Neural cell (in vitro differentiated cells): ENCODE results near the gene SLC25A22. TPM values are rescaled to one million over a fixed set of nuclear protein-coding genes. Genes with fewer than 3 reads are reported as not detected.
A peak's percentile ranks its signal among the peaks of the same experiment; 100 is the strongest.

Experiments used
- H2AFZ ChIP-seq: fragments of 200-600, 300-800 bp; sonication (generic), shearing (Covaris generic); 2 replicates; pipeline ENCODE4 v1.6.0; 2014; ENCODE audit warnings: low read depth, mild to moderate bottlenecking, antibody characterized with exemption, low read length, moderate library complexity
- H3F3A ChIP-seq: fragments of 200-600 bp; shearing (Covaris generic); 2 replicates; pipeline ENCODE4 v1.6.1; 2016; ENCODE audit warnings: mild to moderate bottlenecking, moderate library complexity, mixed read lengths, antibody characterized with exemption, low read length; ENCODE audit not compliant: insufficient read depth, poor library complexity, severe bottlenecking
- H3K27ac ChIP-seq: fragments of 200-600, 300-800 bp; sonication (generic), shearing (Covaris generic); 2 replicates; pipeline ENCODE4 v1.5.1; 2014; ENCODE audit warnings: mild to moderate bottlenecking, low read length, moderate library complexity
- H3K27me3 ChIP-seq: fragments of 300-800, 200-600 bp; sonication (generic), shearing (Covaris generic); 2 replicates; pipeline ENCODE4 v1.6.0; 2014; ENCODE audit warnings: mild to moderate bottlenecking, low read depth, low read length, moderate library complexity; ENCODE audit not compliant: insufficient read depth
- H3K36me3 ChIP-seq: fragments of 300-800, 200-600 bp; sonication (generic), shearing (Covaris generic); 2 replicates; pipeline ENCODE4 v1.5.1; 2014; ENCODE audit warnings: mild to moderate bottlenecking, antibody characterized with exemption, low read length, moderate library complexity; ENCODE audit not compliant: insufficient read depth
- H3K4me2 ChIP-seq: fragments of 300-800, 200-600 bp; sonication (generic), shearing (Covaris generic); 2 replicates; pipeline ENCODE4 v1.6.0; 2014; ENCODE audit warnings: mild to moderate bottlenecking, low read length
- H3K4me3 ChIP-seq: fragments of 300-800, 200-600 bp; sonication (generic), shearing (Covaris generic); 2 replicates; pipeline ENCODE4 v1.5.1; 2014; ENCODE audit warnings: mild to moderate bottlenecking, low read length, moderate library complexity
- H3K79me2 ChIP-seq: fragments of 200-600 bp; shearing (Covaris generic); replicated peaks from 2 replicates; pipeline ENCODE4 v1.6.0; 2014; ENCODE audit warnings: mild to moderate bottlenecking, low read length, moderate library complexity; ENCODE audit not compliant: insufficient read depth
- H3K9ac ChIP-seq: fragments of 300-800, 200-600 bp; sonication (generic), shearing (Covaris generic); 2 replicates; pipeline ENCODE4 v1.6.1; 2016; ENCODE audit warnings: mild to moderate bottlenecking, low read length, mixed read lengths
- H3K9me2 ChIP-seq: fragments of 200-600 bp; shearing (Covaris generic); 2 replicates; pipeline ENCODE4 v1.6.1; 2016; ENCODE audit warnings: mild to moderate bottlenecking, low read length, mixed read lengths; ENCODE audit not compliant: insufficient read depth
- H3K9me3 ChIP-seq: fragments of 200-600, 300-800 bp; sonication (generic), shearing (Covaris generic); 2 replicates; pipeline ENCODE4 v1.6.1; 2016; ENCODE audit warnings: mild to moderate bottlenecking, mixed run types, low read length, moderate library complexity, mixed read lengths
- H4K20me1 ChIP-seq: fragments of 200-600 bp; shearing (Covaris generic); 2 replicates; pipeline ENCODE4 v1.6.1; 2016; ENCODE audit warnings: mild to moderate bottlenecking, mixed run types; ENCODE audit not compliant: insufficient read depth
- EP300 ChIP-seq: fragments of 450-650 bp; conservative IDR thresholded peaks from 2 replicates; pipeline ENCODE4 v1.6.1; 2014; ENCODE audit warnings: antibody characterized with exemption, mild to moderate bottlenecking, moderate library complexity; ENCODE audit not compliant: poor library complexity, severe bottlenecking
- EZH2 ChIP-seq: fragments of 200-600, 300-800 bp; shearing (Covaris generic), sonication (generic); IDR thresholded peaks from 2 replicates; pipeline ENCODE4 v1.6.1; 2014; ENCODE audit warnings: antibody characterized with exemption, low read length, borderline replicate concordance, mild to moderate bottlenecking; ENCODE audit not compliant: insufficient read depth, poor library complexity, severe bottlenecking
- MXI1 ChIP-seq: fragments of 450-650 bp; conservative IDR thresholded peaks from 2 replicates; pipeline ENCODE4 v1.6.1; 2014; ENCODE audit warnings: antibody characterized with exemption, mild to moderate bottlenecking; ENCODE audit not compliant: poor library complexity, severe bottlenecking
- POLR2AphosphoS5 ChIP-seq: IDR thresholded peaks from 2 replicates; pipeline ENCODE4 v1.6.1; 2012
- RAD21 ChIP-seq: fragments of 450-650 bp; conservative IDR thresholded peaks from 2 replicates; pipeline ENCODE4 v1.6.1; 2014; ENCODE audit warnings: antibody characterized with exemption, mild to moderate bottlenecking, moderate library complexity
- REST ChIP-seq: IDR thresholded peaks from 2 replicates; pipeline ENCODE4 v1.6.1; 2012; ENCODE audit warnings: borderline replicate concordance
- SMC3 ChIP-seq: fragments of 450-650 bp; conservative IDR thresholded peaks from 2 replicates; pipeline ENCODE4 v1.6.1; 2014; ENCODE audit warnings: antibody characterized with exemption, mild to moderate bottlenecking, moderate library complexity; ENCODE audit not compliant: poor library complexity
- TAF1 ChIP-seq: IDR thresholded peaks from 2 replicates; pipeline ENCODE4 v1.6.1; 2012; ENCODE audit warnings: low read depth
- polyA plus RNA-seq: library from polyadenylated mRNA; depleted of rRNA; stranded (reverse); fragments of >200 nt; gene quantifications from 2 replicates; pipeline ENCODE4 v1.2.3, GENCODE V29; 2014
- TF ChIP-seq, protein P1 (sequence below): fragments of 450-650 bp; IDR thresholded peaks from 2 replicates; pipeline ENCODE4 v1.5.1; 2014; ENCODE audit warnings: antibody characterized with exemption, mild to moderate bottlenecking, moderate library complexity; ENCODE audit not compliant: poor library complexity, severe bottlenecking

Gene SLC25A22
- polyA plus RNA-seq, 1 donor from 2014 or later: 40.9 TPM

GRCh38 chr11:765802-766091 is 32.3 kb downstream of the SLC25A22 start:
- no peak for TF ChIP-seq SMC3
- no peak for TF ChIP-seq RAD21
- TF ChIP-seq TAF1: no peak
- TF ChIP-seq REST: no peak
- no peak for TF ChIP-seq EP300
- TF ChIP-seq MXI1: no peak
- no peak for TF ChIP-seq EZH2
- TF ChIP-seq POLR2AphosphoS5: no peak
- TF ChIP-seq, protein P1, sequence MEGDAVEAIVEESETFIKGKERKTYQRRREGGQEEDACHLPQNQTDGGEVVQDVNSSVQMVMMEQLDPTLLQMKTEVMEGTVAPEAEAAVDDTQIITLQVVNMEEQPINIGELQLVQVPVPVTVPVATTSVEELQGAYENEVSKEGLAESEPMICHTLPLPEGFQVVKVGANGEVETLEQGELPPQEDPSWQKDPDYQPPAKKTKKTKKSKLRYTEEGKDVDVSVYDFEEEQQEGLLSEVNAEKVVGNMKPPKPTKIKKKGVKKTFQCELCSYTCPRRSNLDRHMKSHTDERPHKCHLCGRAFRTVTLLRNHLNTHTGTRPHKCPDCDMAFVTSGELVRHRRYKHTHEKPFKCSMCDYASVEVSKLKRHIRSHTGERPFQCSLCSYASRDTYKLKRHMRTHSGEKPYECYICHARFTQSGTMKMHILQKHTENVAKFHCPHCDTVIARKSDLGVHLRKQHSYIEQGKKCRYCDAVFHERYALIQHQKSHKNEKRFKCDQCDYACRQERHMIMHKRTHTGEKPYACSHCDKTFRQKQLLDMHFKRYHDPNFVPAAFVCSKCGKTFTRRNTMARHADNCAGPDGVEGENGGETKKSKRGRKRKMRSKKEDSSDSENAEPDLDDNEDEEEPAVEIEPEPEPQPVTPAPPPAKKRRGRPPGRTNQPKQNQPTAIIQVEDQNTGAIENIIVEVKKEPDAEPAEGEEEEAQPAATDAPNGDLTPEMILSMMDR: no peak
- H3K36me3 ChIP-seq: no peaks in the 10 kb centered on the region
- no peaks in the 10 kb centered on the region for H3K9me2 ChIP-seq
- no peak overlapping the region for H3K4me3 ChIP-seq
- no peak overlapping the region for H3K27ac ChIP-seq
- no peaks in the 10 kb centered on the region for H3K79me2 ChIP-seq
- no peak overlapping the region for H3K9ac ChIP-seq
- no peak overlapping the region for H2AFZ ChIP-seq
- no peaks in the 10 kb centered on the region for H4K20me1 ChIP-seq
- no peaks in the 10 kb centered on the region for H3K27me3 ChIP-seq
- H3K4me2 ChIP-seq: no peak overlapping the region
- H3F3A ChIP-seq: no peaks in the 10 kb centered on the region
- H3K9me3 ChIP-seq: no peaks in the 10 kb centered on the region

DNA sequence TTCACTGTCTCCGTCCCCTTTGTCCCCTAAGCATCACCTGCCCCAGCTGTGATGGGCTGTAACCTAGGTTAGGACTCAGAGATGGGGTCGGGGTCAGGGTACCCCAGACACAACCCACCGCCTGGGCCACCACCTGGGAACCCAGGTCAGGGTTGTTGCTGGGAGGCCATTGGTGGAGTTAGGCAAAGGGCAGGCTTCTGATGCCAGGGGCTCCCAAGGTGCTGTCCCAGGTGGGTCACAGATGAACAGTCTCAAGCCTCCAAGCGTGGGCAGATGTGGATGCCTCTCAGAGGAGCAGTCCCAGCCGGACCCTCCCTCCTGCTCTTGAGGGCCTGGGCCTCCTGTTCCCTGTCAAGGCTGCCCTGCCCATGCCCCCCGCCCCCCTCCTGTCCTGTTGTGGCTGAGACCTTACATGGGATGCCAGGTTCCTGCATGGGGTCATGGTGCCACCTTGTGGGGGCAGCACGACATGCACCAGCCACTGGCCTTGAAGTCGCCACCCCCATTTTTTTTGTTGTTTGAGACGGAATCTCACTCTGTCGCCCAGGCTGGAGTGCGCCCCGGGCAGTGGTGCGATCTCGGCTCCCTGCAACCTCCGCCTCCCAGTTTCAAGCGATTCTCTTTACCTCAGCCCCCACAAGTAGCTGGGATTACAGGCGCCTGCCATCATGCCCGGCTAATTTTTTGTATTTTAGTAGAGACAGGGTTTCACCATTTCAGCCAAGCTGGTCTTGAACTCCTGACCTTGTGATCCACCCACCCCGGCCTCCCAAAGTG is 32.9 kb downstream of the SLC25A22 start:
- TF ChIP-seq TAF1 (no peak), MXI1 (no peak), EP300 (no peak), RAD21 (peak; percentile 63), EZH2 (no peak), SMC3 (peak; percentile 49)
- TF ChIP-seq, protein P1: peak; percentile 64
- Histone ChIP-seq H3K9ac (no peak overlapping the region), H3F3A (no peaks in the 10 kb centered on the region), H3K9me2 (no peaks in the 10 kb centered on the region), H3K36me3 (no peaks in the 10 kb centered on the region), H3K4me3 (no peak overlapping the region), H3K27ac (no peak overlapping the region), H2AFZ (no peak overlapping the region), H4K20me1 (no peaks in the 10 kb centered on the region), H3K9me3 (no peaks in the 10 kb centered on the region), H3K27me3 (no peaks in the 10 kb centered on the region), H3K4me2 (no peak overlapping the region), H3K79me2 (no peaks in the 10 kb centered on the region)
